HepG2 (cell line): Measurements from ENCODE around the gene CDC26. TPM values are rescaled to one million over a fixed set of nuclear protein-coding genes. Genes with fewer than 3 reads are reported as not detected.
A peak's percentile ranks its signal among the peaks of the same experiment; 100 is the strongest.

ENCODE experiments used
- MTF1 ChIP-seq: sonication (generic); formaldehyde crosslinking; IDR thresholded peaks from 2 replicates; pipeline ENCODE4 v1.5.0; 2020; ENCODE audit warnings: missing genetic modification reagents
- PHF21A ChIP-seq: sonication (generic); formaldehyde crosslinking; IDR thresholded peaks from 2 replicates; pipeline ENCODE4 v1.5.0; 2020; ENCODE audit warnings: mild to moderate bottlenecking, missing genetic modification reagents
- SSRP1 ChIP-seq: IDR thresholded peaks from 2 replicates; pipeline ENCODE4 v1.6.1; 2016; ENCODE audit warnings: control low read depth
- ZFX ChIP-seq: sonication (generic); formaldehyde crosslinking; IDR thresholded peaks from 2 replicates; pipeline ENCODE4 v1.4.0; 2020; ENCODE audit warnings: mild to moderate bottlenecking, low read depth, missing genetic modification reagents, moderate library complexity
- ZKSCAN1 ChIP-seq: fragments of 150-350 bp; IDR thresholded peaks from 2 replicates; pipeline ENCODE4 v1.6.1; 2014; ENCODE audit warnings: low read length
- ZNF225 ChIP-seq: sonication (generic); formaldehyde crosslinking; IDR thresholded peaks from 2 replicates; pipeline ENCODE4 v1.4.0; 2020; ENCODE audit warnings: mild to moderate bottlenecking, missing genetic modification reagents
- ZNF713 ChIP-seq: sonication (generic); formaldehyde crosslinking; IDR thresholded peaks from 2 replicates; pipeline ENCODE4 v1.4.0; 2020; ENCODE audit warnings: mild to moderate bottlenecking, missing genetic modification reagents
- ZNF790 ChIP-seq: sonication (generic); formaldehyde crosslinking; IDR thresholded peaks from 2 replicates; pipeline ENCODE4 v1.8.0; 2022; ENCODE audit warnings: missing genetic modification reagents, mild to moderate bottlenecking, borderline replicate concordance
- polyA plus RNA-seq, 8 experiments: library from polyadenylated mRNA; depleted of rRNA in 3 of 8; stranded (reverse) in 7 of 8; unstranded in 1 of 8; fragments of >200 nt; fragmentation: Illumina TruSeq in 4 of 8; extraction: Trizol in 4 of 8; gene quantifications; 2 replicates each; pipeline versions ENCODE4 v1.2.1 to v1.2.3, GENCODE V29; 2011 to 2016; ENCODE audit warnings: low read depth in 4 of 8, missing spikeins in 1 of 8, mixed read lengths in 1 of 8; ENCODE audit not compliant: insufficient read depth in 1 of 8
- total RNA-seq, 5 experiments: library from RNA; depleted of rRNA; stranded (reverse); fragments of >200 nt; fragmentation: Illumina TruSeq; extraction: Trizol; gene quantifications; 2 replicates each; pipeline ENCODE4 v1.2.3, GENCODE V29; 2016; ENCODE audit warnings: low read depth in 1 of 5
- TF ChIP-seq, protein P1 (sequence below): sonication (generic); formaldehyde crosslinking; IDR thresholded peaks from 2 replicates; pipeline ENCODE4 v1.4.0; 2020; ENCODE audit warnings: missing genetic modification reagents, borderline replicate concordance
- TF ChIP-seq, protein P2 (sequence below): IDR thresholded peaks from 2 replicates; pipeline ENCODE4 v1.6.1; 2016; ENCODE audit warnings: low read depth
- TF ChIP-seq, protein P3 (sequence below), 2 experiments: sonication (generic) in 1 of 2; formaldehyde crosslinking in 1 of 2; IDR thresholded peaks; 2 replicates each; pipeline versions ENCODE4 v1.6.1 to v1.9.0; 2014 to 2022; ENCODE audit warnings: antibody characterized with exemption in 1 of 2, borderline replicate concordance in 1 of 2, inconsistent platforms in 1 of 2, low read depth in 1 of 2, missing genetic modification reagents in 1 of 2

The CDC26 gene
- total and polyA plus RNA-seq, 2 of the 13 experiments (the other 11 are each of a cell fraction or from before 2014, with no cell fraction given) = 26.6 to 57.9 TPM

DNA sequence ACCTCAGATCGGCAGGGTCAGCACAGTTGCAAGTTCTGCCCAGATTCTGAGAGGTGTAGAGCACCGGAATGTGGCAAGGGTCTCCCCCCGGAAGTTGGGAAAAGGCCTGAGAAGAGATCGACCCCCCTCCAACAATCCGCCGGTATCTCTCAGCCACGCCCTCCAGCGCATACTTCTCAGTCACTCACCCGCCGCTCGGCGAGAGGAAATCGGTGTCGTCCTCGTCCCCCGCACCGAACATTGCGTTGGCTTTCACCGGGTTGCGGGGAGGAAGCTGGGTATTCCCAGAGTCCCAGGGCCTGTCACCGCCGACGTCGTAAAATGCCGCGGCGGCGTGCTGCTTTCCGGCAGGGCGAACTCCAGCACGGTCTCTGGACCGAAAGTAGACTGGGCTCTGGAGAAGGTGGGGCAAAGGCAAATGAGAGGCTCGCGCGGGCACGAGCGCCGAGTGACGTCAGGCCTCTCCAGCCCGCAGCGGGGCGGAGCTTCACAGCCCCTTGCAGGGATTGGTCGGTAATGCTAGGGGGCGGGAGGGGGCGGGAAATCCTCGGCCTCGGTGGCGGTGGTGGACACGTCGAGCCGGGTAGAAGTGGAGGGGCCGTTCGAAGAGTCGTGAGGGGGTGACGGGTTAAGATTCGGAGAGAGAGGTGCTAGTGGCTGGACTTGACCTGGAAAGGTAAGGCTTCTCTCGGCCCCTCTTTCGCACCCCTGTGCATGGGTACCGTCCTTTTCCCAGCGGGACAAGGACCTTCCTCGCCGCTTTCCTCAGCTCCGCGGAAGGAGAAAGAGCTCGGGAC, 54.2 kb downstream of the CDC26 start, which contains the start of the genes FKBP15 and SLC31A1 (continued):
- TF ChIP-seq ZNF713 (CRISPR knock-in tag) (no peak), ZNF790 (peak; percentile 93; the same call in 1 of the 2 replicates), PHF21A (CRISPR knock-in tag) (peak; percentile 87), ZNF225 (CRISPR knock-in tag) (no peak; the same call in none of the 2 replicates), ZFX (CRISPR knock-in tag) (peak; percentile 94), MTF1 (no peak), ZKSCAN1 (no peak), SSRP1 (CRISPR knock-in tag) (no peak)
- TF ChIP-seq, protein P1, sequence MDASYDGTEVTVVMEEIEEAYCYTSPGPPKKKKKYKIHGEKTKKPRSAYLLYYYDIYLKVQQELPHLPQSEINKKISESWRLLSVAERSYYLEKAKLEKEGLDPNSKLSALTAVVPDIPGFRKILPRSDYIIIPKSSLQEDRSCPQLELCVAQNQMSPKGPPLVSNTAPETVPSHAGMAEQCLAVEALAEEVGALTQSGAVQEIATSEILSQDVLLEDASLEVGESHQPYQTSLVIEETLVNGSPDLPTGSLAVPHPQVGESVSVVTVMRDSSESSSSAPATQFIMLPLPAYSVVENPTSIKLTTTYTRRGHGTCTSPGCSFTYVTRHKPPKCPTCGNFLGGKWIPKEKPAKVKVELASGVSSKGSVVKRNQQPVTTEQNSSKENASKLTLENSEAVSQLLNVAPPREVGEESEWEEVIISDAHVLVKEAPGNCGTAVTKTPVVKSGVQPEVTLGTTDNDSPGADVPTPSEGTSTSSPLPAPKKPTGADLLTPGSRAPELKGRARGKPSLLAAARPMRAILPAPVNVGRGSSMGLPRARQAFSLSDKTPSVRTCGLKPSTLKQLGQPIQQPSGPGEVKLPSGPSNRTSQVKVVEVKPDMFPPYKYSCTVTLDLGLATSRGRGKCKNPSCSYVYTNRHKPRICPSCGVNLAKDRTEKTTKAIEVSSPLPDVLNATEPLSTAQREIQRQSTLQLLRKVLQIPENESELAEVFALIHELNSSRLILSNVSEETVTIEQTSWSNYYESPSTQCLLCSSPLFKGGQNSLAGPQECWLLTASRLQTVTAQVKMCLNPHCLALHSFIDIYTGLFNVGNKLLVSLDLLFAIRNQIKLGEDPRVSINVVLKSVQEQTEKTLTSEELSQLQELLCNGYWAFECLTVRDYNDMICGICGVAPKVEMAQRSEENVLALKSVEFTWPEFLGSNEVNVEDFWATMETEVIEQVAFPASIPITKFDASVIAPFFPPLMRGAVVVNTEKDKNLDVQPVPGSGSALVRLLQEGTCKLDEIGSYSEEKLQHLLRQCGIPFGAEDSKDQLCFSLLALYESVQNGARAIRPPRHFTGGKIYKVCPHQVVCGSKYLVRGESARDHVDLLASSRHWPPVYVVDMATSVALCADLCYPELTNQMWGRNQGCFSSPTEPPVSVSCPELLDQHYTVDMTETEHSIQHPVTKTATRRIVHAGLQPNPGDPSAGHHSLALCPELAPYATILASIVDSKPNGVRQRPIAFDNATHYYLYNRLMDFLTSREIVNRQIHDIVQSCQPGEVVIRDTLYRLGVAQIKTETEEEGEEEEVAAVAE = no peak
- TF ChIP-seq, protein P2, sequence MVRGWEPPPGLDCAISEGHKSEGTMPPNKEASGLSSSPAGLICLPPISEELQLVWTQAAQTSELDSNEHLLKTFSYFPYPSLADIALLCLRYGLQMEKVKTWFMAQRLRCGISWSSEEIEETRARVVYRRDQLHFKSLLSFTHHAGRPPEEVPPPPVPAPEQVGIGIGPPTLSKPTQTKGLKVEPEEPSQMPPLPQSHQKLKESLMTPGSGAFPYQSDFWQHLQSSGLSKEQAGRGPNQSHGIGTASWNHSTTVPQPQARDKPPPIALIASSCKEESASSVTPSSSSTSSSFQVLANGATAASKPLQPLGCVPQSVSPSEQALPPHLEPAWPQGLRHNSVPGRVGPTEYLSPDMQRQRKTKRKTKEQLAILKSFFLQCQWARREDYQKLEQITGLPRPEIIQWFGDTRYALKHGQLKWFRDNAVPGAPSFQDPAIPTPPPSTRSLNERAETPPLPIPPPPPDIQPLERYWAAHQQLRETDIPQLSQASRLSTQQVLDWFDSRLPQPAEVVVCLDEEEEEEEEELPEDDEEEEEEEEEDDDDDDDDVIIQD (CRISPR knock-in tag) = peak; percentile 28; the same call in 1 of the 2 replicates
- TF ChIP-seq, protein P3, sequence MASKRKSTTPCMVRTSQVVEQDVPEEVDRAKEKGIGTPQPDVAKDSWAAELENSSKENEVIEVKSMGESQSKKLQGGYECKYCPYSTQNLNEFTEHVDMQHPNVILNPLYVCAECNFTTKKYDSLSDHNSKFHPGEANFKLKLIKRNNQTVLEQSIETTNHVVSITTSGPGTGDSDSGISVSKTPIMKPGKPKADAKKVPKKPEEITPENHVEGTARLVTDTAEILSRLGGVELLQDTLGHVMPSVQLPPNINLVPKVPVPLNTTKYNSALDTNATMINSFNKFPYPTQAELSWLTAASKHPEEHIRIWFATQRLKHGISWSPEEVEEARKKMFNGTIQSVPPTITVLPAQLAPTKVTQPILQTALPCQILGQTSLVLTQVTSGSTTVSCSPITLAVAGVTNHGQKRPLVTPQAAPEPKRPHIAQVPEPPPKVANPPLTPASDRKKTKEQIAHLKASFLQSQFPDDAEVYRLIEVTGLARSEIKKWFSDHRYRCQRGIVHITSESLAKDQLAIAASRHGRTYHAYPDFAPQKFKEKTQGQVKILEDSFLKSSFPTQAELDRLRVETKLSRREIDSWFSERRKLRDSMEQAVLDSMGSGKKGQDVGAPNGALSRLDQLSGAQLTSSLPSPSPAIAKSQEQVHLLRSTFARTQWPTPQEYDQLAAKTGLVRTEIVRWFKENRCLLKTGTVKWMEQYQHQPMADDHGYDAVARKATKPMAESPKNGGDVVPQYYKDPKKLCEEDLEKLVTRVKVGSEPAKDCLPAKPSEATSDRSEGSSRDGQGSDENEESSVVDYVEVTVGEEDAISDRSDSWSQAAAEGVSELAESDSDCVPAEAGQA (IDR thresholded peaks at IDR 0.05; ENCODE audit: low read depth) = peak; percentile 70; the same call in 1 of the 2 replicates
- TF ChIP-seq, protein P3 (CRISPR knock-in tag; IDR thresholded peaks at IDR 0.05; ENCODE audit: borderline replicate concordance) = no peak
